Liver (tissue), 9 donors: ENCODE results near the gene ETNPPL. TPM values are rescaled to one million over a fixed set of nuclear protein-coding genes. Genes with fewer than 3 reads are reported as not detected.

Experiments
- DNase-seq: peaks from one replicate; pipeline ENCODE4 v3.0.0-alpha.2; 2017; ENCODE audit warnings: low spot score
- H3K27ac ChIP-seq, 2 donors: one replicate each; pipeline ENCODE4 v1.7.0; 2013; ENCODE audit warnings: inconsistent platforms in 2 of 2, low read length in 2 of 2, control low read depth in 1 of 2, low read depth in 1 of 2, mild to moderate bottlenecking in 1 of 2
- H3K27me3 ChIP-seq, 4 donors: one replicate each; pipeline versions ENCODE4 v1.6.1 to v1.7.0; 2013; ENCODE audit warnings: low read length in 3 of 4, inconsistent platforms in 1 of 4, mild to moderate bottlenecking in 1 of 4, moderate library complexity in 1 of 4; ENCODE audit not compliant: control insufficient read depth in 4 of 4, insufficient read depth in 4 of 4
- H3K36me3 ChIP-seq, 4 donors: one replicate each; pipeline versions ENCODE4 v1.6.1 to v1.7.0; 2013; ENCODE audit warnings: low read length in 3 of 4, mild to moderate bottlenecking in 3 of 4, low read depth in 1 of 4, moderate library complexity in 1 of 4; ENCODE audit not compliant: control insufficient read depth in 4 of 4, insufficient read depth in 3 of 4
- H3K4me1 ChIP-seq, 4 donors: one replicate each; pipeline versions ENCODE4 v1.6.1 to v1.7.0; 2013; ENCODE audit warnings: low read length in 3 of 4, mild to moderate bottlenecking in 3 of 4, moderate library complexity in 1 of 4; ENCODE audit not compliant: control insufficient read depth in 4 of 4, insufficient read depth in 4 of 4
- H3K4me3 ChIP-seq, 3 donors: one replicate each; pipeline versions ENCODE4 v1.6.1 to v1.7.0; 2013; ENCODE audit warnings: low read length in 3 of 3, control low read depth in 1 of 3, low read depth in 1 of 3, mild to moderate bottlenecking in 1 of 3
- H3K9ac ChIP-seq, 2 donors: one replicate each; pipeline ENCODE4 v1.7.0; 2013; ENCODE audit warnings: low read length in 2 of 2, mild to moderate bottlenecking in 2 of 2, moderate library complexity in 2 of 2, control low read depth in 1 of 2, low read depth in 1 of 2
- H3K9me3 ChIP-seq, 4 donors: one replicate each; pipeline versions ENCODE4 v1.6.1 to v1.7.0; 2013; ENCODE audit warnings: low read length in 3 of 4; ENCODE audit not compliant: control insufficient read depth in 4 of 4
- EGR1 ChIP-seq, 2 donors: IDR thresholded peaks; 2 replicates each; pipeline ENCODE4 v1.6.1; 2016 to 2018; ENCODE audit warnings: antibody characterized with exemption in 2 of 2, low read depth in 2 of 2
- FOXA1 ChIP-seq: IDR thresholded peaks from 2 replicates; pipeline ENCODE4 v1.6.1; 2016; ENCODE audit warnings: antibody characterized with exemption
- FOXA2 ChIP-seq: IDR thresholded peaks from 2 replicates; pipeline ENCODE4 v1.6.1; 2016; ENCODE audit warnings: antibody characterized with exemption
- GABPA ChIP-seq, 2 donors: IDR thresholded peaks in 1 of 2; conservative IDR thresholded peaks in 1 of 2; 2 replicates each; pipeline ENCODE4 v1.6.1; 2016; ENCODE audit warnings: antibody characterized with exemption in 2 of 2, mild to moderate bottlenecking in 1 of 2, moderate library complexity in 1 of 2
- HNF4A ChIP-seq, 2 donors: conservative IDR thresholded peaks; 2 replicates each; pipeline ENCODE4 v1.6.1; 2016; ENCODE audit warnings: antibody characterized with exemption in 2 of 2, mild to moderate bottlenecking in 2 of 2
- HNF4G ChIP-seq: IDR thresholded peaks from 2 replicates; pipeline ENCODE4 v1.6.1; 2016; ENCODE audit warnings: antibody characterized with exemption
- JUND ChIP-seq, 2 donors: IDR thresholded peaks; 2 replicates each; pipeline ENCODE4 v1.6.1; 2016; ENCODE audit warnings: antibody characterized with exemption in 2 of 2
- NR2F2 ChIP-seq: IDR thresholded peaks from 2 replicates; pipeline ENCODE4 v1.6.1; 2016; ENCODE audit warnings: antibody characterized with exemption
- RAD21 ChIP-seq, 2 donors: IDR thresholded peaks; 2 replicates each; pipeline ENCODE4 v1.6.1; 2016; ENCODE audit warnings: antibody characterized with exemption in 2 of 2, mild to moderate bottlenecking in 2 of 2
- RXRA ChIP-seq, 2 donors: IDR thresholded peaks; 2 replicates each; pipeline ENCODE4 v1.6.1; 2017 to 2018; ENCODE audit warnings: antibody characterized with exemption in 2 of 2, mild to moderate bottlenecking in 1 of 2
- SP1 ChIP-seq: IDR thresholded peaks from 2 replicates; pipeline ENCODE4 v1.6.1; 2018; ENCODE audit warnings: antibody characterized with exemption, mild to moderate bottlenecking
- TAF1 ChIP-seq: conservative IDR thresholded peaks from 2 replicates; pipeline ENCODE4 v1.6.1; 2016; ENCODE audit warnings: antibody characterized with exemption, mild to moderate bottlenecking
- YY1 ChIP-seq: IDR thresholded peaks from 2 replicates; pipeline ENCODE4 v1.6.1; 2016; ENCODE audit warnings: antibody characterized with exemption, mild to moderate bottlenecking
- WGBS: extraction: QIAGEN DNeasy Blood & Tissue Kit; methylation state at CpG from one replicate; pipeline ENCODE4 v1.1.7; 2013; 5-methylcytosine and 5-hydroxymethylcytosine counted together
- polyA plus RNA-seq, 2 donors: library from polyadenylated mRNA; stranded (reverse) in 1 of 2; unstranded in 1 of 2; fragments of 200-250 nt in 1 of 2; fragments of >200 nt in 1 of 2; fragmentation: Nextera tagmentation in 1 of 2; extraction: Ambion mirVana in 1 of 2; gene quantifications; one replicate each; pipeline versions ENCODE4 v1.2.1 to v1.2.3, GENCODE V29; 2013 to 2015
- total RNA-seq, 2 donors: library from RNA; depleted of rRNA; stranded (reverse); fragments of >200 nt; gene quantifications; one replicate each; pipeline ENCODE4 v1.2.3, GENCODE V29; 2014
- TF ChIP-seq, protein P1 (sequence below): IDR thresholded peaks from 2 replicates; pipeline ENCODE4 v1.6.1; 2016; ENCODE audit warnings: antibody characterized with exemption
- TF ChIP-seq, protein P2 (sequence below): IDR thresholded peaks from 2 replicates; pipeline ENCODE4 v1.6.1; 2016; ENCODE audit warnings: antibody characterized with exemption
- TF ChIP-seq, protein P3 (sequence below): fragments of 150-350 bp; IDR thresholded peaks from 2 replicates; pipeline ENCODE4 v1.5.1; 2017; ENCODE audit warnings: improper control_type of control experiment, low read depth, low read length; ENCODE audit not compliant: missing input control
- TF ChIP-seq, protein P4 (sequence below): IDR thresholded peaks from 2 replicates; pipeline ENCODE4 v1.6.1; 2016; ENCODE audit warnings: antibody characterized with exemption, mild to moderate bottlenecking
- TF ChIP-seq, protein P5 (sequence below): IDR thresholded peaks from 2 replicates; pipeline ENCODE4 v1.6.1; 2016; ENCODE audit warnings: antibody characterized with exemption
- donor health status: healthy.
- donor health status: healthy.
- donor health status: healthy.
- donor health status: healthy.
- donor health status: healthy.

ETNPPL gene
- total and polyA plus RNA-seq, 4 donors, result 2.5 to 43.3 (median 25.3) TPM

DNA sequence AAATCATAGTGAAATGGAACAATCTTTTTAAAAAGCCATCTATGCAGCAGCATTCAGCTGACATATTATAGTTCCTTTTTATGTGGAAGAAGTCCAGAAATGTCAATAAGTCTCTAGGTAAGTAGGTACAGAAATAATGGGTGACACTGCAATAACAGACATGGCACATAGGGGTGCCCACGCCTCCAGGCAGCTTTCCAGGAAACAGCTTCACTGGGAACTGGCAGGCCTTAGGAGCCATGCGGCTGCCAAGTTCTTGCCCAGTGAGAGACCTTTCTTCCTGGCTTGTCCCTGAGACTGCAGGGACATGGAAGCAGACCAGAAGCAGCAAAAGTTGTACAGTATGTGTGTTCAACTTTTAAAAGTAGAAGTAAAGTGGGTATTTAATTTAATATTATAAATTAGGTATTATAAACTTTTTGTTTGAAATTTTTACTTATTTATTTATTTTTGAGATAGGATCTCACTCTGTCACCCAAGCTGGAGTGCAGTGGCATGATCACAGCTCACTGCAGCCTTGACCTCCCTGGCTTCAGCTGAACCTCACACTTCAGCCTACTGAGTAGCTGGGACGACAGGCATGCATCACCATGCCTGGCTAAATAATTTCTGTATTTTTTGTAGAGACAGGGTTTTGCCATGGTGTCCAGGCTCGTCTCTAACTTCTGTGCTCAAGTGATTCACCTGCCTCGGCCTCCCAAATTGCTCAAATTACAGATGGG lies 12.1 kb upstream of the ETNPPL start (continued):
- TF ChIP-seq RAD21 (IDR thresholded peaks at IDR 0.05), result peak; percentile 43 to 70

DNA sequence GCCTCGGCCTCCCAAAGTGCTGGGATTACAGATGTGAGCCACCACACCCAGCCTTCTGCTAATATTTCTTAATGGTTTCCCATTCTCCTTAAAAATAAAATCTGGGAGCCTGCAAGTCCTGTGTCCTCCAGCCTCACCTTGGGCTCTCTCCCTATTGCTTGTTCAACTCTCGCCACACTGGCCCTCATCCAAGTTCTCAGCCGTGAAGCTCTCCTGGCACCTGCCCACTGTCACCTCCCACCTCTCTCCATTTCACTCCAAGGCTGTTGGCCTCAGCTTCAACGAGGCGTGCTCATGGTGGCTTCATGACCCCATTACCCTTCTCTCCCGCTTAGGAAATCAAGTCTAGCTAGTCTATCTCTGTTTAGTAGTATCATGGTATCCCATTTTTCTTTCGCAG lies 9.5 kb upstream of the ETNPPL start:
- H3K9me3 ChIP-seq, result no peaks in the 10 kb centered on the region
- H3K27ac ChIP-seq, result no peak overlapping the region
- no peaks in the 10 kb centered on the region for H3K36me3 ChIP-seq
- no peak for DNase-seq
- H3K4me1 ChIP-seq, result peaks cover 0 to 28% (median 22%) of the 10 kb centered on the region in 4 donors
- 42% methylated on average over 7 of the region's 7 CpGs for WGBS
- H3K27me3 ChIP-seq, result no peaks in the 10 kb centered on the region
- no peak overlapping the region for H3K9ac ChIP-seq
- no peak for TF ChIP-seq GABPA (IDR thresholded peaks at IDR 0.05 in 1 of 2, conservative IDR thresholded peaks at IDR 0.05 in 1 of 2)
- TF ChIP-seq, protein P1, sequence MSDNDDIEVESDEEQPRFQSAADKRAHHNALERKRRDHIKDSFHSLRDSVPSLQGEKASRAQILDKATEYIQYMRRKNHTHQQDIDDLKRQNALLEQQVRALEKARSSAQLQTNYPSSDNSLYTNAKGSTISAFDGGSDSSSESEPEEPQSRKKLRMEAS, result no peak
- peak; percentile 60 to 67 for TF ChIP-seq RXRA (IDR thresholded peaks at IDR 0.05)
- no peak for TF ChIP-seq FOXA1
- TF ChIP-seq, protein P2, sequence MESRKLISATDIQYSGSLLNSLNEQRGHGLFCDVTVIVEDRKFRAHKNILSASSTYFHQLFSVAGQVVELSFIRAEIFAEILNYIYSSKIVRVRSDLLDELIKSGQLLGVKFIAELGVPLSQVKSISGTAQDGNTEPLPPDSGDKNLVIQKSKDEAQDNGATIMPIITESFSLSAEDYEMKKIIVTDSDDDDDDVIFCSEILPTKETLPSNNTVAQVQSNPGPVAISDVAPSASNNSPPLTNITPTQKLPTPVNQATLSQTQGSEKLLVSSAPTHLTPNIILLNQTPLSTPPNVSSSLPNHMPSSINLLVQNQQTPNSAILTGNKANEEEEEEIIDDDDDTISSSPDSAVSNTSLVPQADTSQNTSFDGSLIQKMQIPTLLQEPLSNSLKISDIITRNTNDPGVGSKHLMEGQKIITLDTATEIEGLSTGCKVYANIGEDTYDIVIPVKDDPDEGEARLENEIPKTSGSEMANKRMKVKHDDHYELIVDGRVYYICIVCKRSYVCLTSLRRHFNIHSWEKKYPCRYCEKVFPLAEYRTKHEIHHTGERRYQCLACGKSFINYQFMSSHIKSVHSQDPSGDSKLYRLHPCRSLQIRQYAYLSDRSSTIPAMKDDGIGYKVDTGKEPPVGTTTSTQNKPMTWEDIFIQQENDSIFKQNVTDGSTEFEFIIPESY, result no peak
- TF ChIP-seq, protein P3, sequence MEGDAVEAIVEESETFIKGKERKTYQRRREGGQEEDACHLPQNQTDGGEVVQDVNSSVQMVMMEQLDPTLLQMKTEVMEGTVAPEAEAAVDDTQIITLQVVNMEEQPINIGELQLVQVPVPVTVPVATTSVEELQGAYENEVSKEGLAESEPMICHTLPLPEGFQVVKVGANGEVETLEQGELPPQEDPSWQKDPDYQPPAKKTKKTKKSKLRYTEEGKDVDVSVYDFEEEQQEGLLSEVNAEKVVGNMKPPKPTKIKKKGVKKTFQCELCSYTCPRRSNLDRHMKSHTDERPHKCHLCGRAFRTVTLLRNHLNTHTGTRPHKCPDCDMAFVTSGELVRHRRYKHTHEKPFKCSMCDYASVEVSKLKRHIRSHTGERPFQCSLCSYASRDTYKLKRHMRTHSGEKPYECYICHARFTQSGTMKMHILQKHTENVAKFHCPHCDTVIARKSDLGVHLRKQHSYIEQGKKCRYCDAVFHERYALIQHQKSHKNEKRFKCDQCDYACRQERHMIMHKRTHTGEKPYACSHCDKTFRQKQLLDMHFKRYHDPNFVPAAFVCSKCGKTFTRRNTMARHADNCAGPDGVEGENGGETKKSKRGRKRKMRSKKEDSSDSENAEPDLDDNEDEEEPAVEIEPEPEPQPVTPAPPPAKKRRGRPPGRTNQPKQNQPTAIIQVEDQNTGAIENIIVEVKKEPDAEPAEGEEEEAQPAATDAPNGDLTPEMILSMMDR, result no peak
- no peak for TF ChIP-seq HNF4G
- TF ChIP-seq HNF4A (conservative IDR thresholded peaks at IDR 0.05), result peak; percentile 6 to 41
- no peak for TF ChIP-seq JUND (IDR thresholded peaks at IDR 0.05)
- TF ChIP-seq, protein P4, sequence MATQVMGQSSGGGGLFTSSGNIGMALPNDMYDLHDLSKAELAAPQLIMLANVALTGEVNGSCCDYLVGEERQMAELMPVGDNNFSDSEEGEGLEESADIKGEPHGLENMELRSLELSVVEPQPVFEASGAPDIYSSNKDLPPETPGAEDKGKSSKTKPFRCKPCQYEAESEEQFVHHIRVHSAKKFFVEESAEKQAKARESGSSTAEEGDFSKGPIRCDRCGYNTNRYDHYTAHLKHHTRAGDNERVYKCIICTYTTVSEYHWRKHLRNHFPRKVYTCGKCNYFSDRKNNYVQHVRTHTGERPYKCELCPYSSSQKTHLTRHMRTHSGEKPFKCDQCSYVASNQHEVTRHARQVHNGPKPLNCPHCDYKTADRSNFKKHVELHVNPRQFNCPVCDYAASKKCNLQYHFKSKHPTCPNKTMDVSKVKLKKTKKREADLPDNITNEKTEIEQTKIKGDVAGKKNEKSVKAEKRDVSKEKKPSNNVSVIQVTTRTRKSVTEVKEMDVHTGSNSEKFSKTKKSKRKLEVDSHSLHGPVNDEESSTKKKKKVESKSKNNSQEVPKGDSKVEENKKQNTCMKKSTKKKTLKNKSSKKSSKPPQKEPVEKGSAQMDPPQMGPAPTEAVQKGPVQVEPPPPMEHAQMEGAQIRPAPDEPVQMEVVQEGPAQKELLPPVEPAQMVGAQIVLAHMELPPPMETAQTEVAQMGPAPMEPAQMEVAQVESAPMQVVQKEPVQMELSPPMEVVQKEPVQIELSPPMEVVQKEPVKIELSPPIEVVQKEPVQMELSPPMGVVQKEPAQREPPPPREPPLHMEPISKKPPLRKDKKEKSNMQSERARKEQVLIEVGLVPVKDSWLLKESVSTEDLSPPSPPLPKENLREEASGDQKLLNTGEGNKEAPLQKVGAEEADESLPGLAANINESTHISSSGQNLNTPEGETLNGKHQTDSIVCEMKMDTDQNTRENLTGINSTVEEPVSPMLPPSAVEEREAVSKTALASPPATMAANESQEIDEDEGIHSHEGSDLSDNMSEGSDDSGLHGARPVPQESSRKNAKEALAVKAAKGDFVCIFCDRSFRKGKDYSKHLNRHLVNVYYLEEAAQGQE, result no peak
- no peak for TF ChIP-seq NR2F2
- TF ChIP-seq EGR1 (IDR thresholded peaks at IDR 0.05; ENCODE audit: low read depth in 2 of 2), result no peak
- TF ChIP-seq YY1, result peak; percentile 52
- TF ChIP-seq, protein P5, sequence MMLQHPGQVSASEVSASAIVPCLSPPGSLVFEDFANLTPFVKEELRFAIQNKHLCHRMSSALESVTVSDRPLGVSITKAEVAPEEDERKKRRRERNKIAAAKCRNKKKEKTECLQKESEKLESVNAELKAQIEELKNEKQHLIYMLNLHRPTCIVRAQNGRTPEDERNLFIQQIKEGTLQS, result no peak
- no peak for TF ChIP-seq FOXA2
- TF ChIP-seq RAD21 (IDR thresholded peaks at IDR 0.05), result no peak
- no peak for TF ChIP-seq TAF1
- peak; percentile 27 for TF ChIP-seq SP1
- no peak overlapping the region for H3K4me3 ChIP-seq
